Measurements from ENCODE around the gene GMIP. TPM values are rescaled to one million over a fixed set of nuclear protein-coding genes. Genes with fewer than 3 reads are reported as not detected.

The GMIP gene
- total RNA-seq, 1 donor from 2014 or later: 3.2 TPM

GRCh38 chr19:19582471-19582870 is 61.0 kb downstream of the GMIP start:
- no peak for FAIRE-seq
- no peak for TF ChIP-seq CTCF (IDR thresholded peaks at IDR 0.05; ENCODE audit: insufficient read depth, low read length, severe bottlenecking)
- no peaks in the 10 kb centered on the region for H3K27me3 ChIP-seq (ENCODE audit: control insufficient read depth, insufficient read depth, low read length)
- no peak overlapping the region for H3K4me3 ChIP-seq (ENCODE audit: low read depth, low read length)
- DNase-seq (ENCODE audit: low read depth): no peak
- H3K36me3 ChIP-seq (ENCODE audit: control insufficient read depth, insufficient read depth, low read length): no peaks in the 10 kb centered on the region

DNA sequence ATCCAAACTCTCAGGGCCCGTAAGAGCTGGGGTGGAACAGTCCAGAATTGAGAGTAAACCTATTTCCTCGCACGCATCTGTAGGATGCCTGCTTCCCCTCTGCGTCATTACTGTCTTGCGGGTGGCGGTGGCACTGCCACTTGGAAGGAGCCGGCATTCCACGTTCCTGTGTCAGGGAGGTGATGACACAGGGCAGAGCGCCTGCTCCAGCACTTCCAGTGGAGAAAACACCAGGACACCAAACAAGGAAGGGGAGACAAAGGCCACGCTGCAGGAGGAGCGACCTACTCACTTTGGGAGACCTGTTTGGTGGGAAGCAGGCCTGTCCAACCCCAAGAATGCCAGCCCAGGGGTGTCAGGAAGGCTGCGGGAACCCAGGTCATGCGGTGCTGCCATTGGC is 62.1 kb downstream of the GMIP start:
- no peak for TF ChIP-seq CTCF (IDR thresholded peaks at IDR 0.05; ENCODE audit: insufficient read depth, low read length, severe bottlenecking)
- Histone ChIP-seq H3K27me3 (ENCODE audit: control insufficient read depth, insufficient read depth, low read length) (no peaks in the 10 kb centered on the region), H3K36me3 (ENCODE audit: control insufficient read depth, insufficient read depth, low read length) (no peaks in the 10 kb centered on the region), H3K4me3 (ENCODE audit: low read depth, low read length) (no peak overlapping the region)
- DNase-seq (ENCODE audit: low read depth): no peak
- no peak for FAIRE-seq

DNA sequence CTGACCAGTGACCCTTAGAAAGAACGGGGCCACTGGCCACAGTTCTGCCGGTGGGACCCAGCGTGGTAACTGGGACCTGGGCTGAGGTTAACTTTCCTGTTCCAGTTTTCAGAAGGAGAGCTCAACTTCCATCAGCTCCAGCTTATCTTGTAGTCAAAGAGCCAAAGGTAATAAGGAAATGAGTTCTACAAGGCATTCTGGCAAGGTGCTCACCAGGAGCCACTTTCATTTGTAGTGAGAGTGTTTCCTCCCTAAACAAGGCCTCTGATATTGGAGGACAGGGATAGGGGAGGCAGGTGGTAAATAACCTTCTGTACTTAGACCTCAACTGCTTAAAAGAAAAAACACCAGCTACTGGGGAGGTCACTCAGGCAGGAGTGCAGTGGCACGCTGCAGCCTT is 63.0 kb downstream of the GMIP start:
- Histone ChIP-seq H3K27me3 (ENCODE audit: control insufficient read depth, insufficient read depth, low read length) (no peaks in the 10 kb centered on the region), H3K4me3 (ENCODE audit: low read depth, low read length) (no peak overlapping the region)
- no peak for FAIRE-seq

GRCh38 chr19:19579533-19580361 is 63.7 kb downstream of the GMIP start:
- Histone ChIP-seq H3K36me3 (ENCODE audit: control insufficient read depth, insufficient read depth, low read length) (no peaks in the 10 kb centered on the region), H3K4me3 (ENCODE audit: low read depth, low read length) (no peak overlapping the region), H3K27me3 (ENCODE audit: control insufficient read depth, insufficient read depth, low read length) (no peaks in the 10 kb centered on the region)
- TF ChIP-seq CTCF (IDR thresholded peaks at IDR 0.05; ENCODE audit: insufficient read depth, low read length, severe bottlenecking): no peak
- DNase-seq (ENCODE audit: low read depth) (no peak), FAIRE-seq (no peak)

More for the DNA sequence above, 63.0 kb downstream of the GMIP start:
- no peak for TF ChIP-seq CTCF (IDR thresholded peaks at IDR 0.05; ENCODE audit: insufficient read depth, low read length, severe bottlenecking)
- DNase-seq (ENCODE audit: low read depth): no peak
- H3K36me3 ChIP-seq (ENCODE audit: control insufficient read depth, insufficient read depth, low read length): no peaks in the 10 kb centered on the region

Other genes with a start within 250 kb of the GMIP start
- gene GATAD2A, start 238.0 kb downstream of the GMIP start, total RNA-seq: 48.4 and 49.0 TPM in 2 replicates
- gene TSSK6, start 128.1 kb downstream of the GMIP start, total RNA-seq: 3.2 and 4.9 TPM in 2 replicates
- gene NDUFA13, start 127.4 kb downstream of the GMIP start, total RNA-seq: 182 and 374 TPM in 2 replicates
- 0.38 and 0.79 TPM in 2 replicates for gene YJEFN3, start 114.7 kb downstream of the GMIP start, total RNA-seq
- under 0.01 and 0.13 TPM in 2 replicates for gene CILP2, start 105.4 kb downstream of the GMIP start, total RNA-seq
- gene PBX4, start 25.0 kb downstream of the GMIP start, total RNA-seq: 0.53 and 0.64 TPM in 2 replicates
- gene LPAR2, start 15.4 kb downstream of the GMIP start, total RNA-seq: 5.5 and 5.6 TPM in 2 replicates
- gene ATP13A1, start 20.0 kb upstream of the GMIP start, total RNA-seq: 20.3 and 22.7 TPM in 2 replicates
- gene ZNF101, start 25.2 kb upstream of the GMIP start, total RNA-seq: 8.7 and 14.6 TPM in 2 replicates
- 4.2 and 5.6 TPM in 2 replicates for gene ZNF14, start 89.5 kb upstream of the GMIP start, total RNA-seq
- gene ZNF506, start 178.1 kb upstream of the GMIP start, total RNA-seq: 9.7 and 12.0 TPM in 2 replicates
- 2.1 and 3.6 TPM in 2 replicates for gene ZNF253, start 222.2 kb upstream of the GMIP start, total RNA-seq

Measured in bronchial epithelial cell (primary cell).